ENCODE results near the gene EEPD1.

Gene EEPD1

DNA sequence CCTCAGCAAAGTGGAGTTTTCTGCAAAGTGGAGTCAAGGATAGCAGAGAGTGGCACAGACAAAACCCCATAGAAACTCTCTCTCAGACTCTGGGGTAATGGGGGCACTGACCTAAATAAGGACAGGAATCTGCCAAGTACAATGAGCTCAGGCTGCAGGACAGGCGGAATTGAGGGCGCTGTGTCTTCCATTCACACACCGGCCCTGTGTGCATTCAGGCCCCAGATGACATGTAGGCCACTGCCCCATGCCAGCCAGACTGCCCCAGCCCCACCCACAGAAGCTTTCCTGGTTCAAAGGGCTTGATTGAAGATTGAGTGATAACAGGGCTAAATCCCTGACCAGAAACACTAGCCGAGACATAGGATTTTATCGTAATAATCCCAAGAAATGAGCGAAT is 52.7 kb downstream of the EEPD1 start:
- no peak overlapping the region for H3K14ac ChIP-seq (ENCODE audit: low read length)
- no peak overlapping the region for H3K4ac ChIP-seq (ENCODE audit: low read depth, low read length)
- H3K4me1 ChIP-seq (ENCODE audit: control insufficient read depth in 1 of 2, insufficient read depth in 2 of 2, low read length in 2 of 2): peaks cover 21 to 33% of the 10 kb centered on the region in 2 experiments
- H3K4me3 ChIP-seq (ENCODE audit: low read depth, low read length): no peak overlapping the region
- H3K27me3 ChIP-seq (ENCODE audit: insufficient read depth, low read length): no peaks in the 10 kb centered on the region
- no peak for DNase-seq
- no peaks in the 10 kb centered on the region for H3K36me3 ChIP-seq (ENCODE audit: control insufficient read depth in 1 of 2, insufficient read depth in 2 of 2, low read length in 2 of 2)
- no peak overlapping the region for H3K9ac ChIP-seq (ENCODE audit: low read length)
- no peak overlapping the region for H4K8ac ChIP-seq (ENCODE audit: low read depth, low read length)
- no peak overlapping the region for H4K91ac ChIP-seq (ENCODE audit: low read depth, low read length)
- no peak overlapping the region for H2BK5ac ChIP-seq (ENCODE audit: low read depth, low read length, poor library complexity)
- H3K27ac ChIP-seq (ENCODE audit: low read depth, low read length): no peak overlapping the region
- H3K79me2 ChIP-seq (ENCODE audit: control insufficient read depth, insufficient read depth, low read length, poor library complexity): no peaks in the 10 kb centered on the region
- peaks cover 3% of the 10 kb centered on the region for H3K79me1 ChIP-seq (ENCODE audit: low read length)
- no peak overlapping the region for H4K12ac ChIP-seq (ENCODE audit: low read depth, low read length)
- H3K9me3 ChIP-seq (ENCODE audit: insufficient read depth, low read depth, low read length): no peaks in the 10 kb centered on the region
- no peak overlapping the region for H2AFZ ChIP-seq (ENCODE audit: insufficient read depth, low read length, poor library complexity)
- no peak overlapping the region for H3K4me2 ChIP-seq (ENCODE audit: low read length)
- H2AK5ac ChIP-seq (ENCODE audit: low read length): no peak overlapping the region
- no peak overlapping the region for H2BK12ac ChIP-seq (ENCODE audit: low read length)
- no peak overlapping the region for H3K23ac ChIP-seq (ENCODE audit: low read length)
- WGBS (ENCODE audit: extremely low coverage, insufficient coverage, insufficient read length): no CpG with 5 or more reads among the region's 6 CpGs
- H3K18ac ChIP-seq (ENCODE audit: low read length): no peak overlapping the region
- no peak overlapping the region for H2BK120ac ChIP-seq (ENCODE audit: insufficient read depth, low read length, poor library complexity)

DNA sequence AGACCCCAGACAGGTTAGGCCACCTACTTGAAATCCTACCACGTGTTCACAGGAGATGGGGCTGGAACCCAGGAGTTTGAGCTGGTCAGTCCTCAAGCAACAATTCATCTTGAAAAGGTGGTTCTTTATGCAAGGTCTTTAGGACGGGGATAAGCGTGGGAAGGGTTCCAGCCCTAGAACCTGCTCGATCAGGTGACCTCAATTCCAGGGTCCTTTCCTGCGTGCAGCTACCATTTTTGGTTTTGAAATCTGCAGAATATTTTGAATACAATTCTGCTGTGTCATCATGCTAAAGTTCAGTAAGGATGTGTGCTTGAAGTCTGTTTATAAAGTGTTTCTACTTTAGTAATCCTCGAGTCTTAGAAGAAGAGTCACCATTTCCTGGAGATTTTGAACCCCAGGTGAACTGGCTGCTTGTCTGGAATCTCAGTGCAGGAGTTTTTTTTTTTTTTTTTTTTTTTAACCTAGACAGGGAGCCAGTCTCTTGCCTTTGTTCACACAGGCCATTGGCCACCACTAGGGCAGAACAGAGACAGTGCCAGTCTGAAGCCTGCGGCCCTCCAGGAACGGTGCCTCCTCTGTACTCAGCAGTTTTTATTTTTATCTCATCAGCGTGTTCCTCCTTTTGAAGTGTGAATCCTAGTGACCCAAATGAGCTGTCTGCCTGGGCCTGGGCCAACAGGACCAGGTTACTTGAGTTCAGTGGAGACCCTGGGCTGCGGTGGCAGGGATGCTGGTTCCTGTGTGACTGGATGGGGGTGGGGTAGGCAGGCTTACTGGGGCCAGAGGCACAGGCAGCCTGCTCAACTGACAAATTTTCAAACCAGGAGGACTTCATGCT is 54.6 kb downstream of the EEPD1 start:
- peak overlapping the region; percentile 0 for H3K27ac ChIP-seq (ENCODE audit: low read depth, low read length)
- H4K8ac ChIP-seq (ENCODE audit: low read depth, low read length): peak overlapping the region; percentile 23
- H2BK12ac ChIP-seq (ENCODE audit: low read length): peak overlapping the region; percentile 38
- no peak overlapping the region for H3K23ac ChIP-seq (ENCODE audit: low read length)
- no peak overlapping the region for H3K14ac ChIP-seq (ENCODE audit: low read length)
- H3K9me3 ChIP-seq (ENCODE audit: insufficient read depth, low read depth, low read length): no peaks in the 10 kb centered on the region
- no peak overlapping the region for H2AFZ ChIP-seq (ENCODE audit: insufficient read depth, low read length, poor library complexity)
- no CpG with 5 or more reads among the region's 10 CpGs for WGBS (ENCODE audit: extremely low coverage, insufficient coverage, insufficient read length)
- peak overlapping the region; percentile 62 for H2AK5ac ChIP-seq (ENCODE audit: low read length)
- H2BK120ac ChIP-seq (ENCODE audit: insufficient read depth, low read length, poor library complexity): peak overlapping the region; percentile 53
- H3K4me3 ChIP-seq (ENCODE audit: low read depth, low read length): no peak overlapping the region
- H3K4ac ChIP-seq (ENCODE audit: low read depth, low read length): peak overlapping the region; percentile 42
- peaks cover 16 to 21% of the 10 kb centered on the region in 2 experiments for H3K4me1 ChIP-seq (ENCODE audit: control insufficient read depth in 1 of 2, insufficient read depth in 2 of 2, low read length in 2 of 2)
- no peak overlapping the region for H2BK5ac ChIP-seq (ENCODE audit: low read depth, low read length, poor library complexity)
- peaks cover 3% of the 10 kb centered on the region for H3K79me1 ChIP-seq (ENCODE audit: low read length)
- no peaks in the 10 kb centered on the region for H3K79me2 ChIP-seq (ENCODE audit: control insufficient read depth, insufficient read depth, low read length, poor library complexity)
- DNase-seq: peak; percentile 10 to 69
- no peak overlapping the region for H3K9ac ChIP-seq (ENCODE audit: low read length)
- no peak overlapping the region for H3K18ac ChIP-seq (ENCODE audit: low read length)
- H3K27me3 ChIP-seq (ENCODE audit: insufficient read depth, low read length): no peaks in the 10 kb centered on the region
- no peaks in the 10 kb centered on the region for H3K36me3 ChIP-seq (ENCODE audit: control insufficient read depth in 1 of 2, insufficient read depth in 2 of 2, low read length in 2 of 2)
- H4K91ac ChIP-seq (ENCODE audit: low read depth, low read length): peak overlapping the region; percentile 26
- H3K4me2 ChIP-seq (ENCODE audit: low read length): no peak overlapping the region
- H4K12ac ChIP-seq (ENCODE audit: low read depth, low read length): no peak overlapping the region

DNA sequence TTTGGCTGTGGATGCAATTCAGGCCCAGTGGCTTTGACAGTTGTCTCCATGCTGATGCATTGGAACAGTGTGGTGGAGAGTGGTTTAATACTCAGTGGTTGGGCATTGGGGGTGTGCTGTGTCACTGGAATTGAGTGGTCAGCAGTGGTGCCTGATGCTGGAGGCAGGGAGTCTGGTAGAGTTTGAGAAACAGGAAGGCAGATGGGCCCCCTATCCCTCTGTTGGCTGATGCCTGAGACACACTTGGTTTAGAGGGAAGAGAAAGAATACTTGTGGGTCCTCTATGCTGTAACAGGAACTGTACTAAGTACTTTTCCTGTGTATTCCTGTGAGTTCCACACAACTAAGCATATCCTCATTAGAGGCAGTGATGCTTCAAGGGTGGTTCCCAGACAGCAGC is 55.4 kb downstream of the EEPD1 start:
- Histone ChIP-seq H3K79me2 (ENCODE audit: control insufficient read depth, insufficient read depth, low read length, poor library complexity) (no peaks in the 10 kb centered on the region), H3K27me3 (ENCODE audit: insufficient read depth, low read length) (no peaks in the 10 kb centered on the region), H2BK5ac (ENCODE audit: low read depth, low read length, poor library complexity) (no peak overlapping the region), H3K79me1 (ENCODE audit: low read length) (peaks cover 3% of the 10 kb centered on the region), H4K8ac (ENCODE audit: low read depth, low read length) (no peak overlapping the region), H4K12ac (ENCODE audit: low read depth, low read length) (no peak overlapping the region), H2BK120ac (ENCODE audit: insufficient read depth, low read length, poor library complexity) (no peak overlapping the region), H2AFZ (ENCODE audit: insufficient read depth, low read length, poor library complexity) (no peak overlapping the region), H3K36me3 (ENCODE audit: control insufficient read depth in 1 of 2, insufficient read depth in 2 of 2, low read length in 2 of 2) (no peaks in the 10 kb centered on the region), H3K4me3 (ENCODE audit: low read depth, low read length) (no peak overlapping the region), H2AK5ac (ENCODE audit: low read length) (no peak overlapping the region), H3K9ac (ENCODE audit: low read length) (no peak overlapping the region), H2BK12ac (ENCODE audit: low read length) (no peak overlapping the region), H3K4ac (ENCODE audit: low read depth, low read length) (no peak overlapping the region), H3K27ac (ENCODE audit: low read depth, low read length) (no peak overlapping the region), H3K14ac (ENCODE audit: low read length) (no peak overlapping the region), H3K23ac (ENCODE audit: low read length) (no peak overlapping the region), H3K4me1 (ENCODE audit: control insufficient read depth in 1 of 2, insufficient read depth in 2 of 2, low read length in 2 of 2) (peaks cover 11 to 16% of the 10 kb centered on the region in 2 experiments), H3K4me2 (ENCODE audit: low read length) (no peak overlapping the region), H3K9me3 (ENCODE audit: insufficient read depth, low read depth, low read length) (no peaks in the 10 kb centered on the region), H3K18ac (ENCODE audit: low read length) (no peak overlapping the region), H4K91ac (ENCODE audit: low read depth, low read length) (no peak overlapping the region)
- no peak for DNase-seq

DNA sequence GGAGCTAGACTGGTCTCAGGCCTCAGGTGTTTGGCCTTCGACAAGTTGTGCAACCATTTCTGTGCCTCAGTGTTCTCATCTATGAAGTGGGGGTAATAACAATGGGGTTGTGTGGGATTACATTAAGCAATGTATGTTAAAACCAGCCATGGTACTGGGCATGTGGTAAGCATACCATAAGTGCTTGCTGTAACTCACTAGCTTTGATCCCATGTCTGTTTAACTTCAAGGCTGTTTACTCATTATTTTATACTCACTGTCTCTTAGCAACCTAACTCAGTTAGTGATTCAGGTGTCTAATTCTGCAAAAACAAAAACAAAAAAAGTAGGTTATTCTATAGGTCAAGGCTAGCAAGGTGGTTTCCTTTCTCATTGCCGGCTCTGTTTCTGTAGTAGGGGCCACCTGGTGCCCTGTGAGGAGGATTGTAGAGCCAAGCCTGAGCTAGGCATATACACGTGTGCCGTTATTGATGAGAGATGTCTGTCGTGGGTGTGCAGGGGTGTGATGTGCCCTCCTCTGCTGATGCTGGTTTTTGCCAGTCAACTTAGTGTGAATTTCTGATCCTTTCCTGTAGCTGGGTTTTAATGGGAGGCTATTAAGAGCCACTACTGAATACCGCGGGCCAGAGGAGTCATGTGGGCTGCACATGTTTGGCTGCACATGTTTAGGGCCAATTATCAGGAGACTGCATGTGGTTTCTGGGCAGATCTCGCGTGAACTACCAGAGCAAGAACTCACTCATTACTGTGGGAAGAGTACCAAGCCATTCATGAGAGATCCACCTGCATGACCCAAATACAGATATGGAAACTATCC is 56.2 kb downstream of the EEPD1 start:
- no CpG with 5 or more reads among the region's 9 CpGs for WGBS (ENCODE audit: extremely low coverage, insufficient coverage, insufficient read length)
- no peak overlapping the region for H3K4ac ChIP-seq (ENCODE audit: low read depth, low read length)

More for the DNA sequence above, 56.2 kb downstream of the EEPD1 start:
- no peak overlapping the region for H3K4me2 ChIP-seq (ENCODE audit: low read length)
- H2BK120ac ChIP-seq (ENCODE audit: insufficient read depth, low read length, poor library complexity): no peak overlapping the region
- H3K18ac ChIP-seq (ENCODE audit: low read length): no peak overlapping the region
- no peak overlapping the region for H4K12ac ChIP-seq (ENCODE audit: low read depth, low read length)
- H2AK5ac ChIP-seq (ENCODE audit: low read length): no peak overlapping the region
- H3K4me3 ChIP-seq (ENCODE audit: low read depth, low read length): no peak overlapping the region
- H2BK5ac ChIP-seq (ENCODE audit: low read depth, low read length, poor library complexity): no peak overlapping the region
- peaks cover 12 to 16% of the 10 kb centered on the region in 2 experiments for H3K4me1 ChIP-seq (ENCODE audit: control insufficient read depth in 1 of 2, insufficient read depth in 2 of 2, low read length in 2 of 2)
- no peaks in the 10 kb centered on the region for H3K36me3 ChIP-seq (ENCODE audit: control insufficient read depth in 1 of 2, insufficient read depth in 2 of 2, low read length in 2 of 2)
- H3K79me1 ChIP-seq (ENCODE audit: low read length): peaks cover 3% of the 10 kb centered on the region
- H3K14ac ChIP-seq (ENCODE audit: low read length): no peak overlapping the region
- H3K79me2 ChIP-seq (ENCODE audit: control insufficient read depth, insufficient read depth, low read length, poor library complexity): no peaks in the 10 kb centered on the region
- H4K91ac ChIP-seq (ENCODE audit: low read depth, low read length): no peak overlapping the region
- no peak overlapping the region for H3K9ac ChIP-seq (ENCODE audit: low read length)
- H2AFZ ChIP-seq (ENCODE audit: insufficient read depth, low read length, poor library complexity): no peak overlapping the region
- no peaks in the 10 kb centered on the region for H3K9me3 ChIP-seq (ENCODE audit: insufficient read depth, low read depth, low read length)
- H3K27me3 ChIP-seq (ENCODE audit: insufficient read depth, low read length): no peaks in the 10 kb centered on the region
- H2BK12ac ChIP-seq (ENCODE audit: low read length): no peak overlapping the region
- no peak overlapping the region for H4K8ac ChIP-seq (ENCODE audit: low read depth, low read length)
- DNase-seq: peak in 1 of 2 donors; percentile 23
- no peak overlapping the region for H3K23ac ChIP-seq (ENCODE audit: low read length)
- H3K27ac ChIP-seq (ENCODE audit: low read depth, low read length): no peak overlapping the region

Measured in trophoblast cell (in vitro differentiated cells and primary cell).